ENCODE results near the gene CD300C.

GRCh38 chr17:74528491-74529199, 17.3 kb downstream of the CD300C start:
- TF ChIP-seq CTCF (IDR thresholded peaks at IDR 0.05; ENCODE audit: low read depth, low read length) (no peak), EZH2phosphoT487 (IDR thresholded peaks at IDR 0.05; ENCODE audit: low read depth) (no peak)

Data from OCI-LY3 (cell line).